Spleen (tissue), 11 donors: ENCODE results near the gene ENTR1. TPM values are rescaled to one million over a fixed set of nuclear protein-coding genes. Genes with fewer than 3 reads are reported as not detected.
A peak's percentile ranks its signal among the peaks of the same experiment; 100 is the strongest.

ENCODE experiments used
- DNase-seq: peaks from one replicate; pipeline ENCODE4 v3.0.0-alpha.2; 2020
- H3K27ac ChIP-seq, 8 donors: fragments of 200-600 bp; sonication (generic) in 7 of 8; 1 replicate in 4 of 8; 2 replicates in 4 of 8; pipeline versions ENCODE4 v1.5.0 to v1.8.0; 2016 to 2021; ENCODE audit warnings: inconsistent platforms in 4 of 8, mild to moderate bottlenecking in 4 of 8, moderate library complexity in 1 of 8
- H3K27me3 ChIP-seq, 7 donors: fragments of 200-600 bp; sonication (generic) in 6 of 7; replicated peaks in 1 of 7; 1 replicate in 4 of 7; 2 replicates in 3 of 7; pipeline versions ENCODE4 v1.5.0 to v1.8.0; 2016 to 2021; ENCODE audit warnings: inconsistent platforms in 3 of 7, mild to moderate bottlenecking in 1 of 7
- H3K36me3 ChIP-seq, 6 donors: fragments of 200-600 bp; sonication (generic) in 5 of 6; 1 replicate in 4 of 6; 2 replicates in 2 of 6; pipeline versions ENCODE4 v1.5.0 to v1.8.0; 2016 to 2021; ENCODE audit warnings: inconsistent platforms in 2 of 6
- H3K4me1 ChIP-seq, 6 donors: fragments of 200-600 bp; sonication (generic) in 5 of 6; 1 replicate in 3 of 6; 2 replicates in 3 of 6; pipeline versions ENCODE4 v1.5.0 to v1.8.0; 2016 to 2021; ENCODE audit warnings: inconsistent platforms in 3 of 6
- H3K4me3 ChIP-seq, 8 donors: fragments of 200-600 bp; sonication (generic) in 7 of 8; 1 replicate in 4 of 8; 2 replicates in 4 of 8; pipeline versions ENCODE4 v1.5.0 to v1.8.0; 2016 to 2021; ENCODE audit warnings: inconsistent platforms in 4 of 8, mild to moderate bottlenecking in 4 of 8, moderate library complexity in 2 of 8
- H3K9me3 ChIP-seq, 8 donors: fragments of 200-600 bp; sonication (generic) in 7 of 8; 1 replicate in 4 of 8; 2 replicates in 4 of 8; pipeline versions ENCODE4 v1.5.0 to v1.8.0; 2016 to 2021; ENCODE audit warnings: inconsistent platforms in 4 of 8
- POLR2A ChIP-seq, 3 donors: fragments of 450-650 bp; IDR thresholded peaks; one replicate each; pipeline ENCODE4 v1.5.1; 2017; ENCODE audit warnings: antibody characterized with exemption in 3 of 3, mild to moderate bottlenecking in 1 of 3
- POLR2AphosphoS5 ChIP-seq, 3 donors: sonication (generic); formaldehyde crosslinking; IDR thresholded peaks; one replicate each; pipeline ENCODE4 v1.5.1; 2017; ENCODE audit warnings: antibody characterized with exemption in 3 of 3
- WGBS, 5 donors: extraction: QIAGEN DNeasy Blood & Tissue Kit in 3 of 5; methylation state at CpG; one replicate each; pipeline versions ENCODE4 v1.1.5 to v1.1.7; 2013 to 2018; 5-methylcytosine and 5-hydroxymethylcytosine counted together
- intact Hi-C: fragments of 100-400 bp; cut with DNase I; formaldehyde crosslinking; loops from one replicate; pipeline ENCODE4 v1.15.0; 2023; ENCODE audit warnings: low total_unique reads
- polyA plus RNA-seq, 3 donors: library from polyadenylated mRNA; stranded (reverse); fragments of 200-250 nt; gene quantifications; one replicate each; pipeline ENCODE4 v1.2.1, GENCODE V29; 2013
- total RNA-seq, 7 donors: library from RNA; depleted of rRNA in 3 of 7; stranded (reverse); fragments of >200 nt in 3 of 7; fragmentation: NEBNext Ultra II Directional in 4 of 7; extraction: Animal tissue kit (Norgen Biotek cat#: 25700) in 4 of 7; gene quantifications; one replicate each; pipeline versions ENCODE4 v1.1.0 to v1.2.1, GENCODE V29; 2016 to 2021
- TF ChIP-seq, protein P1 (sequence below), 11 experiments: fragments of 200-600 bp in 7 of 11; fragments of 450-650 bp in 4 of 11; sonication (generic) in 4 of 11; IDR thresholded peaks in 8 of 11; conservative IDR thresholded peaks in 3 of 11; 1 replicate in 7 of 11; 2 replicates in 4 of 11; pipeline versions ENCODE4 v1.4.0 to v1.8.0; 2016 to 2021; ENCODE audit warnings: antibody characterized with exemption in 11 of 11, inconsistent platforms in 4 of 11, mild to moderate bottlenecking in 1 of 11
- donor health status: healthy with polysubstance abuse.
- donor health status: DM: no; HTN: no; CAD: no; lungs with moderate emphysema.
- donor health status: DM: no; HTN: no; CAD: no.
- donor health status: Bipolar disorder and iron deficiency.
- donor health status: healthy.
- donor health status: DM: no; HTN: no; CAD: no.
- donor health status: DM: yes; HTN: yes; CAD: no.

ENTR1 gene
- total and polyA plus RNA-seq, 10 donors, result 38.5 to 78.5 (median 61.0) TPM

DNA sequence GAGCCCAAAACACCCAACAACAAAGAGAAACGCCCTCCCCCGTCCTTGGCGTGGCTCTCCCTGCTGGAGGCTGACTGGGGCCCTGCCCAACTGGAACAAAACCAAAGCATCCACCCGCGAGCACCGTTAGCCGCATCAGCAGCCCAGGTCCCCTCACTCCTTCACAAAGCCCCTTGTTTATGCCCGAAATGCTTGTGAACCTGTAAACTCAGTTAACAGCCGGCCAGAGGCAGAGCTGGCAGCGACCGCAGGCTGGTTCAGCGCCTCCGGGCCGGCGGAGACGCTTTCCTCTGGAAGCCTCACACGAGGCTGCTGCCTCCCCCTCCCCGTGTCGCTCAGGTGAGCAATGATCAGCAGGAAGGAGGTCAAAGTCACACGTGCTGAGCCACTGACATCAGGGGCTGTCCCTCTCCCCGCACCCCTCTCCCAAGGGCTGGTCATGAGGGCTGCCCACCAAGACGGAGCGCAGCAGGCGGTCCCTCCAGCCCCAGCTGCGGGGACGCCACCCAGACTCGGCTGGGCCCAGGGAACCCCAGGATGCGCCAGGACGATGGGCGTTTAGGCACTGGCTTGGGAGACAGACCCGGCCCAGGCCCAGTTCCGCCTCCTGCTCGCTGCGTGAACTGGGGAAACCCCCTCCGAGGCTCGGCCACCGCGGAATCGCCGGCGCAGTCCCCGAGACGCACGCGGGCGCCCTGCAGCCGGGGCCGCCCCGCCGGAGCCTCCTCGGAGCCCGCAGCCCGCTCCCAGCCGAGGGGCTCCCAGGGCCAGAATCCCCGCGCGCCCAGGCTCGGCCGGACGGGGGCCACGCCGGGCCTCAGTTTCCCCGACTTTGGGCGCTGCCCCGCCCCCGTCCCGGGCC is 11.0 kb downstream of the ENTR1 start:
- TF ChIP-seq POLR2AphosphoS5 (IDR thresholded peaks at IDR 0.05) (no peak), POLR2A (IDR thresholded peaks at IDR 0.05) (no peak)
- TF ChIP-seq, protein P1, sequence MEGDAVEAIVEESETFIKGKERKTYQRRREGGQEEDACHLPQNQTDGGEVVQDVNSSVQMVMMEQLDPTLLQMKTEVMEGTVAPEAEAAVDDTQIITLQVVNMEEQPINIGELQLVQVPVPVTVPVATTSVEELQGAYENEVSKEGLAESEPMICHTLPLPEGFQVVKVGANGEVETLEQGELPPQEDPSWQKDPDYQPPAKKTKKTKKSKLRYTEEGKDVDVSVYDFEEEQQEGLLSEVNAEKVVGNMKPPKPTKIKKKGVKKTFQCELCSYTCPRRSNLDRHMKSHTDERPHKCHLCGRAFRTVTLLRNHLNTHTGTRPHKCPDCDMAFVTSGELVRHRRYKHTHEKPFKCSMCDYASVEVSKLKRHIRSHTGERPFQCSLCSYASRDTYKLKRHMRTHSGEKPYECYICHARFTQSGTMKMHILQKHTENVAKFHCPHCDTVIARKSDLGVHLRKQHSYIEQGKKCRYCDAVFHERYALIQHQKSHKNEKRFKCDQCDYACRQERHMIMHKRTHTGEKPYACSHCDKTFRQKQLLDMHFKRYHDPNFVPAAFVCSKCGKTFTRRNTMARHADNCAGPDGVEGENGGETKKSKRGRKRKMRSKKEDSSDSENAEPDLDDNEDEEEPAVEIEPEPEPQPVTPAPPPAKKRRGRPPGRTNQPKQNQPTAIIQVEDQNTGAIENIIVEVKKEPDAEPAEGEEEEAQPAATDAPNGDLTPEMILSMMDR (IDR thresholded peaks at IDR 0.05 in 8 of 11, conservative IDR thresholded peaks at IDR 0.05 in 3 of 11), result no peak
- H3K9me3 ChIP-seq, result no peaks in the 10 kb centered on the region
- H3K27ac ChIP-seq, result peak overlapping the region in 6 of 8 donors; percentile 63 to 84 (median 74)
- H3K4me3 ChIP-seq, result peak overlapping the region; percentile 90 to 100 (median 99)
- intact Hi-C loops, result no loop called here
- H3K36me3 ChIP-seq, result peaks cover 0 to 62% (median 35%) of the 10 kb centered on the region in 6 donors
- H3K27me3 ChIP-seq, result no peaks in the 10 kb centered on the region
- H3K4me1 ChIP-seq, result peaks cover 24 to 55% (median 36%) of the 10 kb centered on the region in 6 donors
- 1 to 3% (median 2%) methylated on average over 24 to 67 of the region's 67 CpGs for WGBS, 5 donors
- peak; percentile 87 for DNase-seq

- H3K9me3 ChIP-seq, result no peaks in the 10 kb centered on the region
- H3K4me1 ChIP-seq, result peaks cover 16 to 43% (median 25%) of the 10 kb centered on the region in 6 donors
- intact Hi-C loops, result no loop called here
- DNase-seq, result no peak
- peaks cover 0 to 62% (median 46%) of the 10 kb centered on the region in 6 donors for H3K36me3 ChIP-seq
- peak overlapping the region in 1 of 8 donors; percentile 100 for H3K4me3 ChIP-seq
- 94 to 97% (median 95%) methylated on average over 12 of the region's 12 CpGs for WGBS, 5 donors
- no peak overlapping the region for H3K27ac ChIP-seq
- no peaks in the 10 kb centered on the region for H3K27me3 ChIP-seq
- TF ChIP-seq POLR2AphosphoS5 (IDR thresholded peaks at IDR 0.05) (no peak), POLR2A (IDR thresholded peaks at IDR 0.05) (no peak)
Measured at GRCh38 chr9:136398286-136398685, 12.1 kb downstream of the ENTR1 start.

DNA sequence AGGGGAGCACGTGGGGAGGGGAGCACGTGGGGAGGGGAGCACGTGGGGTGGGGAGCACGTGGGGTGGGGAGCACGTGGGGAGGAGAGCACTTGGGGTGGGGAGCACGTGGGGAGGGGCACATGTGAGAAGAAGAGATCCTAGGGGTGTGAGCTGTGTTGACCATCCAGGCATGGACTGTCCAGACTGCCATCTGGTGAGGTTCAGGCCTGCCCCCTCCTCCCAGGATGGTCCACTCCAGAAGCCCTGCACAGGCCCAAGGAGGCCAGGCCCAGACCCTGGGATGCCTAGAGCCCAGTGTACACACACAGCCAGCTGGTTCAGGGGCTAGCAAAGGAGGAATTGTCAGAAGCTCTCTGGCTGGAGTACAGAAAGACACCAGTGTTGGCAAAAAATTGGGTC is 12.8 kb downstream of the ENTR1 start:
- no peak overlapping the region for H3K4me3 ChIP-seq
- H3K27me3 ChIP-seq, result no peaks in the 10 kb centered on the region
- peaks cover 0 to 68% (median 52%) of the 10 kb centered on the region in 6 donors for H3K36me3 ChIP-seq
- H3K27ac ChIP-seq, result no peak overlapping the region
- H3K9me3 ChIP-seq, result no peaks in the 10 kb centered on the region
- DNase-seq, result no peak
- TF ChIP-seq POLR2AphosphoS5 (IDR thresholded peaks at IDR 0.05), result no peak
- TF ChIP-seq POLR2A (IDR thresholded peaks at IDR 0.05), result no peak
- TF ChIP-seq, protein P1 (IDR thresholded peaks at IDR 0.05 in 8 of 11, conservative IDR thresholded peaks at IDR 0.05 in 3 of 11), result no peak
- 62 to 100% (median 84%) methylated on average over 2 to 6 of the region's 6 CpGs for WGBS, 5 donors
- H3K4me1 ChIP-seq, result peaks cover 16 to 37% (median 25%) of the 10 kb centered on the region in 6 donors
- intact Hi-C loops, result no loop called here

- Histone ChIP-seq H3K9me3 (no peaks in the 10 kb centered on the region), H3K4me3 (no peak overlapping the region), H3K27ac (no peak overlapping the region), H3K36me3 (peaks cover 0 to 71% (median 61%) of the 10 kb centered on the region in 6 donors), H3K27me3 (no peaks in the 10 kb centered on the region), H3K4me1 (peaks cover 16 to 35% (median 25%) of the 10 kb centered on the region in 6 donors)
- WGBS, 5 donors, result 74 to 88% (median 81%) methylated on average over 4 of the region's 4 CpGs
- TF ChIP-seq, protein P1 (IDR thresholded peaks at IDR 0.05 in 8 of 11, conservative IDR thresholded peaks at IDR 0.05 in 3 of 11), result no peak
- no peak for TF ChIP-seq POLR2A (IDR thresholded peaks at IDR 0.05)
- no peak for TF ChIP-seq POLR2AphosphoS5 (IDR thresholded peaks at IDR 0.05)
- DNase-seq, result no peak
- intact Hi-C loops, result no loop called here
Measured at GRCh38 chr9:136396219-136396515, 14.2 kb downstream of the ENTR1 start.
